Inflammatory macrophage treated with lipopolysaccharide for 1 hour (primary cell): ENCODE measurements around the gene BCL2L2.
"Not testable (repeated sequence)": the region's sequence is repeated elsewhere in the genome, so short reads cannot be mapped to it uniquely, and the experiment has no call there.

Experiments
- DNase-seq, 2 donors: peaks; one replicate each; pipeline ENCODE4 v3.0.0-alpha.2; 2020 to 2022

The BCL2L2 gene, protein sequence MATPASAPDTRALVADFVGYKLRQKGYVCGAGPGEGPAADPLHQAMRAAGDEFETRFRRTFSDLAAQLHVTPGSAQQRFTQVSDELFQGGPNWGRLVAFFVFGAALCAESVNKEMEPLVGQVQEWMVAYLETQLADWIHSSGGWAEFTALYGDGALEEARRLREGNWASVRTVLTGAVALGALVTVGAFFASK

DNA sequence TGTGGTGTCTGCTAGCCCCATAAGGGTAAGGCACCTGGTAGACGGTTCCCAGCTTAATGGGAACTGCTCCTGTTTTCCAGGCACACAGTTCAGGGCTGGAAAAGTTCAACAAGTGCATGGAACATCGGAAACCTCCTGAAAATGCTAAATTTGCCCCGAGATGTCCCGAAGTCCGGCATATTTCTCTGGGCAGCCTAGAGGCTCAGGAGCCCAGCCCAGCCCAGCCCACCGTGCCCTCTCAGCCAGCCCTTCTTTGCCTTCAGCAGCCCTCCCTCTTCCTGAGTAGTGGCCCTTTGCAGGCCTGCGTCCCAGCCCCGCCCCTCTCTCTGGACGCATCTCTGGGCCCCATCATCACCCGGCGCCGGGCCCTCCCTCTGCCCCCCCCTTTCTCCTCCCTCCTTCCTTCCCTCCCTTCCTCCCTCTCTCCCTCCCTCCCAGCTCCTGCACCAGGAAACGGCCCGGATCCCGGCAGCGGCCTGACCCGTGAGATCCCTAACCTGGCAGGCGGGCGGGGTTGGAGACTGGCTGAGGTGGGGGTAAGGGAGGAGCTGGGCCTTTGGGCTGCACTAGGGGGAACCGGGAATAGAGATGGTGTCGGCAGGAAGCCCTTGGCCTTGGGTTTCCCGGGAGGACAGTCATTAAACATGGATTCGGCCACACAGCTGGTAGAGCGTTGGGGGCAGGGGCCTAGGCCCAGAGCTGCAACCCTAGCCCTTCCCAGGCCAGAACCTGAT is at the start of gene BCL2L2:
BCL2L2 (plus strand) TSS at position 422 of the 734 bp plus-strand sequence. CDS start 935 bp downstream, outside the sequence.
- DNase-seq = peak; percentile 58 to 68

DNA sequence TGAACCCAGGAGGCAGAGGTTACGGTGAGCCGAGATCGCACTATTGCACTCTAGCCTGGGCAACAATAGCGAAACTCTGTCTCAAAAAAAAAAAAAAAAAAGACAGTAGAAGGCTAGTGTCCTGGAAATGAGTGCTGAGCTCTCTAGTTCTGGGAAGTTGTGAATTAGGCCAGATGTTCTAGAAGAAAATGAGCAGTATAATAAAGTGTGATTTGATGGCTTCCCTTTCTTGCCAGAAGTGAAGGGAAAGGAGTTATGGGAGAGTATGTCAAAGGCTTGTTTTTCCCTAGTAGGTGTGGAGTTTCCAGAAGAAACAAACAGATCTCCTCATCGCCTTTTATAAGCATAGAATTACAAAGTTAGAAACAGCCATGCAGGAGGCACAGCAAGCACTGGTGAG is 48.4 kb upstream of the BCL2L2 start:
- DNase-seq = no peak

DNA sequence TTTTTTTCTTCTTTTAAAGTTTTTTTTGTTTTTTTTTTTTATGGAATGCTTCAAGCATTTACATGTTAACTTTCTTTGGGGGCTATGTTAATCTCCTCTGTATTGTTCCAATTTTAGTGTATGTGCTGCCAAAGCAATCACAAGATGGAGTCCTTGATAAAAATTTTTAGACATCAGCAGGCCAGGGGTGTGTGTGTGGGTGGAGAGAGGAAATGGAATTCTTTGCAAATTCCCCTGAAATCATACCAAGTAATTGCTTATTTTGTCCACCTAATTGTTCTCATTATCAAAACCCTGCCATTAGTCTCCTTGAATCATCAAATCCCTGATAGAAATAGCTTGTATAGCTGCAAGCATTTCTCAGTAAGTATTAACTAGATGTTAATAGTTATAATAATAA is 47.2 kb upstream of the BCL2L2 start:
- DNase-seq = peak; percentile 44 to 74

DNA sequence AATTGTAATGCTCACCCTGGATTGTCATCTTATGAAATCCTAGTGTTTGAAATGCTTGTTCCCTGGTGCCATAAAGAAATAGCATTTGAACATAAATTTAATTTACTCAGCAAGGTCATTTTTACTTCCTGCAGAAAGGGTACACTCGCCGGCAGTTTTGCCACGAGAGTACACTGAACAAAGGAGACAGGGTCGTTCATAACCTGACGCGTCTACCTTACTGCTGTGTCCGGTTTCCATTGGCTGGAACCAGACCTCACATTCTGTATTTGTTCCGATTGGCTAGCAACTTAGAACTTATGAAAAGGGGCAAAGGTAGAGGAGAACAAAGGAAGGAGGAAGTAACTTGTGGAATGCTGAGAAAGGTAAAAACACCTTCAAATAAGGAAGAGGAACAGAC is 45.8 kb upstream of the BCL2L2 start:
- not testable (repeated sequence) for DNase-seq

DNA sequence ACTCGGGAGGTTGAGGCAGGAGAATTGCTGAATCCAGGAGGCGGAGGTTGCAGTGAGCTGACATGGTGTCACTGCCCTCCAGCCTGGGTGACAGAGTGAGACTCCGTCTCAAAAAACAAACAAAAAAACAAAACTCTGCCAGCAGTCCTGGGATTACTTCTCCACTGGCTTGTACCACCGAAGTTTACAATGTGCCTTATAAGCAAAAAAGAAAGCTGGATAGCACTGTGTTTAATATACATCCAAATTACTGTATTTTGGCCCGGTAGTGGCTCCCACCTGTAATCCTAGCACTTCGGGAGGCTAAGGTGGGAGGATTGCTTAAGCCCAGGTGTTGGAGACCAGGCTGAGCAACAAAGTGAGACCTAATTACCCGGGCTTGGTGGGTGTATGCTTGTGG is 37.4 kb upstream of the BCL2L2 start:
- no peak for DNase-seq

DNA sequence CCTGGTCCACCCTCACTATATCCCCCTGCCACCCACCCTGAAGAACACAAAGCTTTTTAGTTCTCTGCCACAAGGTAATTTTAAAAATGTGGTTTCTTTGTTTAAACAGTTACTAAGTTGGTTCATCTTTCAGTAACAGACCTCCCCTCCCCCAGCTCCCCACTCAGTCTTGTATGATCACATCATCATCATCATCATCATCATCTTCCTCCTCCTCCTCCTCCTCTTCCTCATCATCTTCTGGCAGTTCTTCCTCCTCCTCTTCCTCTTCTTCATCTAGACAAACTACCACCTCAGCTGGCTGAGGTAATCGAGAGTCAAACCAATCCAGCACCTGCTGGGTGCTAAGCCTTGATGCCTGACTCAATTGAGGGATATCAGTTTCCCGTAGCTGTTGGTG is 31.2 kb upstream of the BCL2L2 start:
- no peak for DNase-seq

DNA sequence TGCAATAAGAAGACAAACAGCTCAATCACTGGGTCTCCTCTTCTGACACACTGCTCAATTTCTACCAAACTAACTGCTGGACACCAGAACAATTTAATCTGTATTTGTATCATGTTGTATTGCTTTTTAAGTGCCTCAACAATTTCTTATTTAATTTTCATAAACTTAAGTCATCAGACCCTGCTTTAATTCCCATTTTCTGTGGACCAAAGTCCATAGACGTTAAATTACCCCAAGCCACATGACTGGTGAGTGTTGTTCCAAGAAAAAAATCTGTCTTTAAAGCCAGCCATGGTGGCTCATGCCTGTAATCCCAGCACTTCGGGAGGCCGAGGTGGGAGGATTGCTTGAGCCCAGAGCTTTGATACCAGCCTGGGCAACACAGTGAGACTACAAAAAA is 29.4 kb upstream of the BCL2L2 start:
- DNase-seq = no peak

DNA sequence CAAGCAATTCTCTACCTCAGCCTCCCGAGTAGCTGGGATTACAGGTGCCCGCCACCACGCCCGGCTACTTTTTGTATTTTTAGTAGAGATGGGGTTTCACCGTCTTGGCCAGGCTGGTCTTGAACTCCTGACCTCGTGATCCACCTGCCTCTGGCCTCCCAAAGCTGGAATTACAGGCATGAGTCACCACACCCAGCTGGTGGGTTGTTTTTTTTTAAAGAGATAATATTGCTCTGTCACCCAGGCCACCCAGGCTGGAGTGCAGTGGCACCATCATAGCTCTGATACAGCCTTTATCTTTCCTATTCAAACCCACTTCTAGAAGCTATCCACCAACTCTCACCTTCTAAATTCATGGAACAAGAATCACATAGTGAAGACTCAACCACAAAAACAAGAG is 28.7 kb upstream of the BCL2L2 start:
- not testable (repeated sequence) for DNase-seq

DNA sequence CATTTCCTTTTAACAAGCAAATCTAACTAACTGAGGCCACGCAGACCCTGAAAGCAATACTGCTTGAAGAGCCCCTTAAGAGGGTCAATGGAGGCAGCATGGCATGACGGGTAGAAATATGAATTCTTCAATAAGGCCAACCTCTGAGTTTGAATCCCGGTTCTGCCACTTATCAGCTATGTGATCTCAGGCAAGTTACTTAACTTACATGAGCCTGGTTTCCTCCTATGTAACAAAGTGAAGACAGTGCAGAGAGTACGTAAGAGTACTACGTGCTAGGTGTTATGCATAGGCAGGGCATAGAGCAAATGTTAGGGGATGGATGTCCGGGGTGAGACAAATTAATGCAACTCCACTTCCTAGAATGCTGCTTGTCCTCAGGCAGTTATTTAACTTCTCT is 25.4 kb upstream of the BCL2L2 start:
- DNase-seq = no peak

DNA sequence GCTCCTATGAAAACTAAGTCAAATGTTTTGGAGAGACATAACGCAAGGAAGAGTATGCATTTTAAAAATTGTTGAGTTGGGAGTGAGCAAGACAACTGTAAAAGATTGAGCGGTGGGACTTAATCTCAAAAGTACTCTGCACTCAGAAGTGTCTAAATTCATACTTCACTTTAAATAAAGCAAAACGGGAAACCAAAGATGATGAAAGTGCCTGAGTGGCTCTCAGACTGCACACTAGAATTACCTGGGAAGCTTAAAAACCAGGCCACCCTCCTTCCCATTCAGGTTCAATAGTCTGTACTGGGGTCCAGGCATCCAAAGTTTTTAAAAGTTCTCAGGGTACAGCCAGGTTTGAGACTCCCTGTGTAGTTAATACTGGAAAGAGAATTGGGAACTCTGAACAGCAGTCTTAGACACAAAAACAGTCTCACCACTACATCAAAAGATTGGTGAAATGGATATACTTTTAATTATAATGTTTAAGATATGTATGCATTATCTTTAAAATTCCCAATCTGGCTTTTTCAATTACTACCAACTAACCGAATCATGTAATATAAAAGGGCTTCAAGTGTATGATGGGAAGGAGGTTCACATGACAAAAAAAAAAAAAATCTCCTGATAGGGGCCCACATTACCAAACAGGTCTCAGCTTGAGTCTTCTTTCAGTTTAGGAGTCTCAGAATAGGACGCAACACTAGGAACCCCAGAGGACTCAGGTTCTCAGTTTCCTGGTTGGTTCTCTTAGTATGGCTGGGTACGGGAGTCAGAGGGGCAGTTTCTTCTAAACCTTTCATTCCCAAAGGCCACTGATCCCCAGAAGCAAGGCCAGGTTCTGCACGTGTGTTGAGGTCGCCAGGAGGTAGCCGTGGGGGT is 21.7 kb upstream of the BCL2L2 start:
- peak; percentile 67 to 73 for DNase-seq

DNA sequence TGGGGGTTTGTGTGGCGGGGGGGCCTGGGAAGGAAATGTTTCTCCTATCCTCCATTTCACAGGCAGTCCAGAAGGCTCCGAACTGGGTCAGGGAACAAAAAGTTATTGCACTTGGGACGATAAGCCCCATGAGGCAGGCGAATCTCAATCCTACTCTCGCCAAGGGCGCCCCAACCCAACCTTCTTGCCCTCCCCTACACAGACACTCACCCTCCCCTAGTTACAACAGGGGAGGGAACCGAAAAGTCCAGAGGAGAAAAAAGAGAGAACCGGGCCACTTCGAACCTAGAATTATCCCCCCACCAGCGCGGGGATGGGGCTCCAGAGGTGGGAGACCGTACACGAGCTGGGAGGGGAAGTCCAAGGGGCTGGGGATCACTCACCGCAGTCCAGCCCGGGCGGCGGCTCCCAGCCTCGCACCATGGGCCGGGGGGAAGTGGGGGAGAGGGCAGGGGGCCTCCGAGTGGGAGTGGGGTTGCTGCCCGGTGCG is 21.1 kb upstream of the BCL2L2 start:
- no peak for DNase-seq

DNA sequence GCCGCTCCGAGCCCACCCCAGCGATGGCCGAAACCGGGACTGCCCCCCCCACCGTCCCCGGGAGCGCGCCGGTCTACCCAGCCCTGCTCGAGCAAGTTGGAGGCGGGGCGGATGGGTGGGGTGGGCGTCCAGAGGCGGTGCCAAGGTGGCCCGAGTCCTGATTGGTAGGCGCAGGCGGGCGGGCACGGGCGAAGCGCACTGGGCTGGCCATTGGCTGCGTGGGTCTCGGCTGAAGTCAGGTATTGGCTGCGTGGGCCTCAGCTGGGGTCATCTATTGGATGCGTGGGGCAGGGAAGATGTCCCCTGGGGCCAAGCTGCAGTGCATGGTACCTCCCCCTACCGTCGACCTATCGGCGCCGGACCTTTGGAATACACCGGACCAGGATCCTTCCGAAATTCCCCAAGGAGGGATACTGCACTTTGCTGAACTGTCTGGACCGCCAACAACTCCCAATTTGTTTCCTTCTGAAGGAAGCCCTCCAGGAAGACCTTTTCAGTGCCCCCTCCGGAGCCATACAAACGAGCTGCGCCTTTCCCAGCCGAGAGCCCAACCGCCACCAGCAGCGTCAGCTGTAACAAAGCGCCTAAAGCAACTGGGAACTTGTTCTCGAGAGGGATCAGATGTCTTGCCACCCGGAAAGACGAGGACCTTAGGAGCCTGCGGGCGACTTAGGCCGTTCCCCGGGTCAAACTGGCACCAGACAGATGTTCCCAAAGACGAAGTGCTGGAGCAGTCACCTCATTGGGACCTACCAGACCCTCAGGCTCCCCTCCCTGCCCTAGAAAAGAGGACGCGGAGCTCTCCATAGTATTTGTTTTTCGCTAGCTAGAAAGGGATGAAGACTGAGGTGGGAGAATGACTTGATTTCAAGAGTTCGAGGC is 20.4 kb upstream of the BCL2L2 start, which contains the start of gene HOMEZ:
HOMEZ (minus strand) TSS at position 113 of the 882 bp plus-strand sequence. CDS start 180 bp downstream, outside the sequence.
- DNase-seq = peak; percentile 96 to 98

DNA sequence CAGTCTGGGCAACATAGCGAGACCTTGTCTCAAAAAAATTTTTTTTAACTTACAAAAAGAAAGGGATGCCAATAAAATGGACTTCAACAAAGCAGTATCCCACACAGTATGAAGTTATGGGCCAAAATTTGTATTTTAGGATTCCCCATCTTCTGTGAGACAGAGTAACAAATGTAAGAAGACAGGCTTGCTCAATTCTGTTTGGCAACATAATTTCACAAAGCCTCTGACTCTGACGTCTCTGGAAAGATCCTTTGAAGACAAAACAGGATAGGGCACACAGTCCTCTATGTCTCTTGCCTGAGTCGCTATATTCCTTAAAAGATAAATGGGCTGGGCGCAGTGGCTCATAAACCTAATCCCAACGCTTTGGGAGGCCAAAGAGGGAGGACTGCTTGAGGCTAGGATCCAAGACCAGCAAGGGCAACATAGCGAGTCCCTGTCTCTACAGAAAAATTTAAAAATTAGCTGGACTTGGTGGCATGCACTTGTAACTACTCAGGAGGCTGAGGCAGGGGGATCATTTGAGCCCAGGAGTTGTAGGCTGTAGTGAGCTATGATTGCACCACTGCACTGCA is 19.6 kb upstream of the BCL2L2 start:
- peak; percentile 67 to 68 for DNase-seq

DNA sequence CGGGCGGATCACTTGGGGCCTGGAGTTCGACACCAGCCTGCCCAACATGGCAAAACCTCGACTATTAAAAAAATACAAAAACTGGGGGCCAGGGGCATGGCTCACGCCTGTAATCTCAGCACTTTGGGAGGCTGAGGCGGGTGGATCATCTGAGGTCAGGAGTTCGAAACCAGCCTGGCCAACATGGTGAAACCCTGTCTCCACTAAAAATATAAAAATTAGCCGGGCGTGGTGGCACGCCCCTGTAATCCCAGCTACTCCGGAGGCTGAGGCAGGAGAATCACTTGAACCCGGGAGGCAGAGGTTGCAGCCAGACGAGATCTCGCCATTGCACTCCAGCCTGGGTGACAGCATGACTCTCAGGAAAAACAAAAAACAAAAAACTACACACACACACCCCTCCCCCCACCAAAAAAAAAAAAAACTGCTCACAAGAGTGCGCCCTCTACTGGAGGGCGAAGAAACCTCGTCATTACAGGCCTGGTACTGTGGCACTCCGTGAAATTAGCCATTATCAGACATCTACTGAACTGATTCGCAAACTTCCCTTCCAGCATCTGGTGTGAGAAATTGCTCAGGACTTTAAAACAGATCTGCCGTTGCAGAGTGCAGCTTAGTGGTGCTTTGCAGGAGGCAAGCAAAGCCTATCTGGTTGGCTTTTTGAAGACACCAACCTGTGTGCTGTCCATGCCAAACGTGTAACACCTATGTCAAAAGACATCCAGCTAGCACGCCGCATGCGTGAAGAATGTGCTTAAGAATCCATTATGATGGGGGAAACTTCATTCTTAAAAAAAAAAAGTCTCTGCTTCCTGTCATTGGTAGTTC is 11.7 kb upstream of the BCL2L2 start:
- DNase-seq = peak; percentile 38 to 71

DNA sequence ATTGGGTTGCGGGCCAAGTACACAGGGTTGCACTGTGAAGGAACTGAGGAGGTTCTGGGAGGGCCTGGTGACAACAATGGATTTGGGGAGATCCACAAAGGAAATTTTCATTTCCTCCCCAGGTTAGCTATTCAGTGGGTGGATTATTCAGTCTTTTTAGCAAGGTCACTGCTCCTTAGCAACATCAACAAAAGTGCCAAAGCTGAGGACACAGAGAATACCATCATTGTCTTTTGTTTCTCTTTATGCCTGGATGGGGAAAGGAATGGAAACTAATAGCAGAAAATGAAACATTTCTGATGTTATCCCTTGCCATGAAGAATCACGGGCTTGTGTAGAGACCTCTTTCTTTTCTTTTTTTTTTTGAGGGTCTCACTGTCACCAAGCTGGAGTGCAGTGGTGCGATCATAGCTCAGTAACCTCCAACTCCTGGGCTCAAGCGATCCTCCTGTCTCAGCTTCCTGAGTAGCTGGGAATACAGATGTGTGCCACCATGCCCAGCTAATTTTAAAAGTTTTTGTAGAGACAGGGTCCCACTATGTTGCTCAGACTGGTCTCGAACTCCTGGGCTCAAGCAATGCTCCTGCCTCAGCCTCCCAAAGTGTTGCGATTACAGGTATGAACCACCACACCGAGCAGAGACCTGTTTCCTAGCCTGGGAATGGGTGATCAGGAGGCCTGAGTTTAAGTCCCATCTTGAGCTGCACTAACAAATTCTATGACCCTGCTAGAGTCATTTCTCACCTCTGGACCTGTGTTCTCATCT is 10.4 kb upstream of the BCL2L2 start:
- no peak for DNase-seq

DNA sequence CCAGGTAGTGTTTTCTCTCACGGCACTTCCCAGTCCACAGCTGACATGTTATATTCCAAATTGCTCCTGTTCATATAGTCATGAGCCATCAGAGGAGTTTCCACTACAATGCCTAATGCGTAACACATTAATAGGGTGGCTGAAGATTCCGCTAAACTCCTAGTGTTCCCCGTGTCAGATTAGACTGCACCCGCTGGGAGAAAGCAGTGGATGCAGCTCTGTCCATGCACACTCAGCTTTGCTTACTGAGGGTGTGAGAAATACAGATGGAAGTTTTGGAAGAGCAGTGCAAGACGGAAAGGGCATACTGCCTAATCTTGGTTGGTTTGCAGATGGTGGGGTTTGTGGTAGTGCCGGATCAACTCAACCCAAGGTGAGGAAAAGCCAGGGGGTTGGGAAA is 9.5 kb upstream of the BCL2L2 start:
- DNase-seq = no peak

DNA sequence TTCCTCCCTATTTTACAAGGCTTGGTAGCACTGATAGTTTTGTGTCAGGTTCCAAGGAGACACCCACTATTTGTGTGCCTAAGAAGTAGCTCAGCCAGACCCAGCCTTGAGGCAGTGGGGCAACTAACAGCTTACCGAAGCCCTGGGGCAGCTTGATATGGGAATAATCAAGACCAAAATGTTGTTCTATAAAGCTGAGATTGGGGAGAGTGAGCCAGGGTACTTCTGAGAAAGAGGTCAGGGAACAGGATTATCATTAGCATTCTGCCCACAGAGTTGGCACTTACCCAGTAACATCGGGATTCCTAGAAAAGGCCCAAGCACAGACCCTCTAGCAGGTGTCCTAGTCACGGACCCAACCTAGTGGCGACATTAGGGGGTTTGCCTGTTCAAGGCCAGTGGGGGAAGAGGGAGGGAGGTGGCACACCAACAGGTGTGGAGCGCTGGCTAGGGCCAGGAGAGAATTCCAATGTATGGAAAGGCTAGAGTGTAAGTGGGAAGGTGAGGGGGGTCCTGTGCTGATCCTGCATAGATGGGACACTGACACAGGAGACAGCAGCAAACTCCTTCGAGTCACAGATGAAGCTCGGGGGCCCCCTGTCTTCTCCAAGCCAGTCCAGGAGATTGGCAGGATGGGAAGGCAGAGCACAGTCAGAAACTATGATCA is 8.9 kb upstream of the BCL2L2 start:
- no peak for DNase-seq

DNA sequence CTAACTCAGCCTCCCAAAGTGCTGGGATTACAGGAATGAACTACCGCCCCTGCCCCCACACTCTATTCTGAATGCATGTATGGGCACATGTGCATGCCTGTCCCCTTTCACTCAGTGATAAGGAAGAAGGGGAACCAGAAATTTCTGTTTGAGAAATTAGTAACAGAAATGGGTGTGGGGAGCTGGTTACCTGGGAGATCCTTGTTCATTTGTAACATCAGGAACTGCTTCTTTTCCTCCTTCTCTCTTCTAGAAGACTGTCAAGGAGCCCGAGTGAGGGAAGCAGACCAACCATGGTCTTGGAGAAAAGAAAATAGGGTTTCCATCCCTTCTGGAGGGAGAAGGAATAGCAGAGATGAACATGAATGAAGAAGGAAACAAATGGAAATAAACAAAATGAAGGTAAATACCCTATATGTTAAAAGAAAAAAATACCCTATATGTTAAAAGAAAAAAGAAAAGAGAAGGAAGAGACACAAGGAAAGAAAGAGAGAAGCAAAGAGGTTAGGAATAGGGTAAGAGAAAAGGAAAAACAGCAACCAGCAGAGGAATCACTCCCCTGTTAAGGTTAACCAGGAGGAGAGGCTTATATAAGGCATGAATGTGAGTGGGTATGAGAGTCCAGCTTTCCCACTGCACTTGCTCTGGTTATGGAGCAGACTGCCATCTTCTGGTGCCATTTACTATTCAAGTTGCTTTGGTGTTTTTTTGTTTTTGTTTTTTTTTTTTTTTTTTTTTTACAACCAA is 7.2 kb upstream of the BCL2L2 start:
- peak; percentile 40 to 65 for DNase-seq
